Large intestine (tissue), 3 donors: Measurements from ENCODE around the gene CDH3. TPM values are rescaled to one million over a fixed set of nuclear protein-coding genes. Genes with fewer than 3 reads are reported as not detected.

Experiments
- DNase-seq, 2 donors: peaks; one replicate each; pipeline versions ENCODE4 v3.0.0 to v3.0.0-alpha.2; 2013
- H3K27ac ChIP-seq: one replicate; pipeline ENCODE4 v1.5.1; 2013; ENCODE audit warnings: low read length
- H3K27me3 ChIP-seq: 2 replicates; pipeline ENCODE4 v1.6.1; 2013; ENCODE audit warnings: low read length; ENCODE audit not compliant: control insufficient read depth, insufficient read depth
- H3K36me3 ChIP-seq: 2 replicates; pipeline ENCODE4 v1.6.1; 2013; ENCODE audit warnings: low read length; ENCODE audit not compliant: control insufficient read depth, insufficient read depth
- H3K4me1 ChIP-seq: one replicate; pipeline ENCODE4 v1.6.1; 2013; ENCODE audit warnings: low read length; ENCODE audit not compliant: control insufficient read depth, insufficient read depth
- H3K4me3 ChIP-seq: one replicate; pipeline ENCODE4 v1.5.1; 2013; ENCODE audit warnings: low read length
- H3K9me3 ChIP-seq: one replicate; pipeline ENCODE4 v1.6.1; 2013; ENCODE audit warnings: mild to moderate bottlenecking, low read depth, low read length, moderate library complexity; ENCODE audit not compliant: control insufficient read depth
- WGBS: methylation state at CpG from one replicate; pipeline ENCODE4 v1.1.5; 2013; ENCODE audit warnings: low lambda C conversion rate; ENCODE audit not compliant: insufficient coverage; 5-methylcytosine and 5-hydroxymethylcytosine counted together
- polyA plus RNA-seq: library from polyadenylated mRNA; unstranded; fragments of 120-200 nt; gene quantifications from one replicate; pipeline ENCODE4 v1.2.1, GENCODE V29; 2013

Gene CDH3
- polyA plus RNA-seq, 1 donor, result 5.1 TPM

DNA sequence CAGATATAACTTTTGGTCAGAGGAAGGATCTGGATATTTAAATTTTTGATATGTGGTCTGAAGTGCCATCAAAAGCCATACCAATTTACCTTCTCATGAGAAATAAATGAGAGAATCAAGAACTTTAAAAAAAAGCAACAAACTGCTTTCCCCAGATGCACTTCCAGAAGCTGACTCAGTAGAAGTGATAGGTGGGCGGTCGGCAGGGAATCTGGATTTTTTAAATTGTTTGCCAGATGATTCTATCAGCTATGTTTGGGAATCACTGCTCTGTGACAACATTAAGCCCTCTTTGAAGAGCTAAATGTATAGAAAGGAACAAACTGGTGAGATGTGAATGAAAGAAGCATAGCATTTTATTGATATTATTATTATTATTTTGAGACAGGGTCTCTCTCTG, 19.2 kb downstream of the CDH3 start:
- no CpG with 5 or more reads among the region's 2 CpGs for WGBS
- H3K4me1 ChIP-seq, result no peaks in the 10 kb centered on the region

DNA sequence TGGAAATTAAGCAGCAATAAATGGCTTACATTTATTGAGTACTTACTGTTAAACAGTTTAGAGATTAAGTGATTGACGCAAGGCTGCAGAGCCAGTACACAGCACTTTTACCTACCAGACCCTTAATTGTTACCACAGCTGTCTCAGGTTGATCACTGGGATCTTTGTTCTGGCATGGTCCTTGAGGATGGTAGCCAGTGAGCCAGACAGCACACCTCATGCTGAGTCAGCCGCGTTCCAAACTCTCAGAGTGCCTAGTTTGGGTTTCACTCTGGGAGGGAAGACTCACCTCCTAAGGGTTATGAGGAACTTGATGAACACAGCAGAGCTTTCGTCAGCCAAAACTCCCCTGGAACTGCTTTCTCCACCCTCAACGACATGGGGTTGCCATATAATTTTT, 20.4 kb downstream of the CDH3 start:
- H3K27ac ChIP-seq, result no peak overlapping the region
- no peak overlapping the region for H3K4me3 ChIP-seq
- H3K4me1 ChIP-seq, result no peaks in the 10 kb centered on the region
- no peaks in the 10 kb centered on the region for H3K9me3 ChIP-seq
- no peak for DNase-seq
- H3K27me3 ChIP-seq, result no peaks in the 10 kb centered on the region
- no peaks in the 10 kb centered on the region for H3K36me3 ChIP-seq
- no CpG with 5 or more reads among the region's 5 CpGs for WGBS

More for the DNA sequence above, 19.2 kb downstream of the CDH3 start:
- no peak overlapping the region for H3K4me3 ChIP-seq
- H3K9me3 ChIP-seq, result no peaks in the 10 kb centered on the region
- DNase-seq, result no peak
- no peak overlapping the region for H3K27ac ChIP-seq
- H3K36me3 ChIP-seq, result no peaks in the 10 kb centered on the region
- H3K27me3 ChIP-seq, result no peaks in the 10 kb centered on the region

DNA sequence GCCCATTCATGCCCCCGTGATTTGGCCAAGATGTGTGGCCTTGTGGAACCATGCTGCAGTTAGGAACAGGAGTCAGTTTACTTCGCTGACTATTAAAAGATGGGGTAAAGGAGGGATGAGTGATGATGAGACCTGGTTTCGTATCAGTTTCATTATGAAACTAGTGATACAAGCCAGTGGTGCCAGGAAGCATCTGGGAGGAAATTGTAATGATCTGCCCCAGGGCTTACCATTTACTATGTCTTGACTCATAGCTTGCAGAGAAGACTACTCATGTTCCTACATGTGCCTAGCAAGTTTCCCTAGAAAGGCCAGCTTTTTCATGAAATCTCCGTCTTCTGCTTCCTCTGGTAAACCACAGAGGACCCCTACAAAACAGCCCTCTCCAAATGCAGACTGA, 23.2 kb downstream of the CDH3 start:
- H3K27me3 ChIP-seq, result no peaks in the 10 kb centered on the region
- H3K4me3 ChIP-seq, result no peak overlapping the region
- WGBS, result no CpG with 5 or more reads among the region's 4 CpGs
- H3K36me3 ChIP-seq, result no peaks in the 10 kb centered on the region
- no peak overlapping the region for H3K27ac ChIP-seq
- DNase-seq, result no peak
- no peaks in the 10 kb centered on the region for H3K9me3 ChIP-seq
- no peaks in the 10 kb centered on the region for H3K4me1 ChIP-seq

DNA sequence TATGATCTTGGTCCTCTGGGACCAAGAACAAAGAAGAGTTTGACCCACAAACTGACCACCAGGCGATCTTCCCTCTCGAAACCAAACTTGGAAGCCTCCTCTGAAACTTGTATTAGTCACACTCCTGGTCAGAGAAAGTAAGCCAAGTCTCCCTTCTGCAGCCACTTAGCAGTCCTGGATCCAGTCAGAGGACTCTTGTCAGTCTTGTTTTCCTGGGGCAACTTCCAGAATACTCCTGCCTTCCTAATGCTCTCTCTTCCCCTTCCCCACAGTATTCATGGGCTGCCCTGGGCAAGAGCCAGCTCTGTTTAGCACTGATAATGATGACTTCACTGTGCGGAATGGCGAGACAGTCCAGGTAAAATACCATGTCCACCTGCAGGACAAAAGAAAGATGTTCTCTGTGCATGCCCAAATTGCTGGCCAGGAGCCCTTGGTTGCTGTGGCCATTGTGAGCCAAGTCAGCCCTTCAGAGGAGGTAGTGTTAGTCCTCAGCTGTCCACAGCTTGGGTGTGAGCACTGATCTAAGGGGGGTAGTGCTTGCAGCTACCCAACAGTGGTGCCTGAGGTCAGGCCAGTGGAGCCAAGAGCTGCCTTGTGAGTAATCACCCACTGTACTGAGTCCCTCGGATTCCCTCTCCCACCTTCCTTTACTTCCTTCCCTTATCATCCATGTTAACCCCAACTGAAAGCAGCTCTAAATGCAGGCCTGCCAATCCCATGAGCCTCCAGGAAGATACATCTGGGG, 31.2 kb downstream of the CDH3 start:
- WGBS, result no CpG with 5 or more reads among the region's 5 CpGs

DNA sequence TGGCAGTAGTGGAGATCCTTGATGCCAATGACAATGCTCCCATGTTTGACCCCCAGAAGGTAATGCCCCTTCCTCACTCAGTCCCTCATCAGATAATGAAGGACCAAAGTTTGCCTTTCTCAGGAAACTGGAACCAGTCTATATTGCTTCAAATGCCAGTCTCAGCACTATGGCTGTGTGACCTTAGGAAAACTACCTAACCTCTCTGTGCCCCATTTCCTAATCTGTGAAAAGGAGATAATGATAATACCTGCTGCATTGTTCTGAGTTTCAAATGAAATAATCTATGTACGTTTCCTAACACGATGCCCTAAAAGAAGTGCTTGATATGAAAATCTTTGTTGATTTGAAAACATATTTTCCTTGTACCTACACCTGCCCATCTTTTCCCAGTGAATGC, 35.9 kb downstream of the CDH3 start:
- Histone ChIP-seq H3K4me3 (no peak overlapping the region), H3K27ac (no peak overlapping the region), H3K36me3 (no peaks in the 10 kb centered on the region), H3K27me3 (no peaks in the 10 kb centered on the region), H3K4me1 (no peaks in the 10 kb centered on the region), H3K9me3 (no peaks in the 10 kb centered on the region)
- no peak for DNase-seq
- WGBS, result no CpG with 5 or more reads among the region's 2 CpGs

More for the DNA sequence above, 31.2 kb downstream of the CDH3 start:
- no peaks in the 10 kb centered on the region for H3K27me3 ChIP-seq
- H3K27ac ChIP-seq, result no peak overlapping the region
- no peaks in the 10 kb centered on the region for H3K36me3 ChIP-seq
- no peaks in the 10 kb centered on the region for H3K4me1 ChIP-seq
- DNase-seq, result no peak
- no peak overlapping the region for H3K4me3 ChIP-seq
- H3K9me3 ChIP-seq, result no peaks in the 10 kb centered on the region

DNA sequence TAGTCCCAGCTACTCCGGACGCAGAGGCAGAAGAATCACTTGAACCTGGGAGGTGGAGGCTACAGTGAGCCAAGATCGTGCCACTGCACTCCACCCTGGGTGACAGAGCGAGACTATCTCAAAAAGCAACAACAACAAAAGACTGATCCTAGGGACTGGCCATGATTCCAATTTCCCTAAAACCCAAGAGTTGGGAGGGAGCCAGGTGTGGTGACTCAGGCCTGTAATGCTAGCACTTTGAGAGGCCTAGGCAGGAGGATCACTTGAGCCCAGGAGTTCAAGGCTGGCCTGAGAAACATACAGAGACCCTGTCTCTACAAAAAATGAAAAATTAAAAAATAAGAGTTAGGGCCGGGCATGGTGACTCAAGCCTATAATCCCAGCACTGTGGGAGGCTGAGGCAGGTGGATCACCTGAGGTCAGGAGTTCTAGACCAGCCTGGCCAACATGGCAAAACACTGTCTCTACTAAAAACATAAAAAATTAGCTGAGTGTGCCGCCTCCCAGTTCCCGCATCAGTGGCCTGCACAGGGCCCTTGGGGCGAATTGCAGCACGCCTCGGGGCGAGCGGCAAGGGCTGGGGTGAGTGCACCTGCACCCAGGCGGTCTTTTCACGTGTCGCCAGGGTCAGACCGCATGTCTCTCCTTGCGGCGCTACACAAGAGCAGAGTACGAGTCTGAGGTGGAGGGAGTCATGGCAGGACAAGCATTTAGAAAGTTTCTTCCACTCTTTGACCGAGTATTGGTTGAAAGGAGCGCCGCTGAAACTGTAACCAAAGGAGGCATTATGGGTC, 40.8 kb downstream of the CDH3 start:
- H3K27ac ChIP-seq, result no peak overlapping the region
- no peaks in the 10 kb centered on the region for H3K36me3 ChIP-seq
- no peak overlapping the region for H3K4me3 ChIP-seq
- no peaks in the 10 kb centered on the region for H3K27me3 ChIP-seq
- H3K9me3 ChIP-seq, result no peaks in the 10 kb centered on the region
- no peaks in the 10 kb centered on the region for H3K4me1 ChIP-seq
- no peak for DNase-seq
- no CpG with 5 or more reads among the region's 22 CpGs for WGBS

DNA sequence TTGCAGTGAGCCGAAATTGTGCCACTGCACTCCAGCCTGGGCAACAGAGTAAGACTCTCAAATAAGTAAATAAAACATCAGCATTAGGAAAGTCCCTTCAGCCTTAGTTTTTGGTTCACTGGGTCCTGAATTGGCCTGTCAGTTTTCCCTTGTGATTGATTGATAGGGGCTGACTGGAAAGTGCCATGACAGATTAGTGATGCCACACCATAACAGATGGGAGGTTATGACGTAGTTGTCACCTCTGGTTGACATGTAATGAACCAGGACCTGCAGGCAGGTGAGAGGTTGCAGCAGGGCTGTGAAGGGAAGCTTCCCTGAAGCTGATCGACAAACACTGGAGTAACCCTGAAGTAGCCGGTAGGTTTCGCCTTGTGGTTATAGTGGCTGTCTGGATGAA, 41.8 kb downstream of the CDH3 start:
- no peaks in the 10 kb centered on the region for H3K36me3 ChIP-seq
- H3K4me3 ChIP-seq, result no peak overlapping the region
- H3K27ac ChIP-seq, result no peak overlapping the region
- no peaks in the 10 kb centered on the region for H3K27me3 ChIP-seq
- no peak for DNase-seq
- H3K4me1 ChIP-seq, result no peaks in the 10 kb centered on the region
- no CpG with 5 or more reads among the region's 5 CpGs for WGBS
- H3K9me3 ChIP-seq, result no peaks in the 10 kb centered on the region

DNA sequence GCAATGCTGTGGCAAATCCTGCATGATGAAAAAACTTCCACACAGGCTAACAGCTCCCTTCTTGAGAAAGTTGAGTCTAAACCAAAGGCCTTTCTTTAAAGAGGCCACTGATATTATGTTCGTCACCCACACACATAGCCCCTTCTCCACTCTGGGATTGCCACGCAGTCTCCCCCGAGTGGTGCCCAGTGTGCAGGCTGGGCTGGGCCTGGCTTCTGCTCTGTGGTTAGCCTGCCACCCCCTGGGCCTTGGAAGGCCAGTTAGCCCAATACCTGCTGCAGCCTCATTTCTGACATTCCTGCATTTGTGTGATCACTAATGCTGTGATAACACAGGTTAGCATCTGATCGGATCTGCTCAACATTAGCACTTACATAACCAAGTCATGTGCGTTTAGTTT, 44.8 kb downstream of the CDH3 start:
- Histone ChIP-seq H3K36me3 (no peaks in the 10 kb centered on the region), H3K4me3 (no peak overlapping the region), H3K9me3 (no peaks in the 10 kb centered on the region), H3K27me3 (no peaks in the 10 kb centered on the region), H3K4me1 (no peaks in the 10 kb centered on the region), H3K27ac (no peak overlapping the region)
- no CpG with 5 or more reads among the region's 5 CpGs for WGBS
- DNase-seq, result no peak

DNA sequence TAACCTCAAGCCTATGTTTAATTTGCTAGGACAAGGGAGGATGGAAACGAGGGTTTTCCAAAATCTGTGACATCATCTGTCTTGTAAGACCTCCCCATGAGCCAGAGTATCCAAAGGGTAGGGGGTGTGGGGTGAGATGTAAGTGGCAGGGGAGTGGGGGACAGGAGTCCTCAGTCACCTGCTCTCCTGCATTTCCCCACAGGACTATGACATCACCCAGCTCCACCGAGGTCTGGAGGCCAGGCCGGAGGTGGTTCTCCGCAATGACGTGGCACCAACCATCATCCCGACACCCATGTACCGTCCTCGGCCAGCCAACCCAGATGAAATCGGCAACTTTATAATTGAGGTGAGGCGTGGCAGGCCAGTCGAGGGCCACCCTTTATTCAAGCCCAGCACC, 50.5 kb downstream of the CDH3 start:
- no peaks in the 10 kb centered on the region for H3K36me3 ChIP-seq
- no peak overlapping the region for H3K27ac ChIP-seq
- H3K9me3 ChIP-seq, result no peaks in the 10 kb centered on the region
- WGBS, result no CpG with 5 or more reads among the region's 11 CpGs
- H3K4me3 ChIP-seq, result no peak overlapping the region
- H3K4me1 ChIP-seq, result no peaks in the 10 kb centered on the region
- H3K27me3 ChIP-seq, result no peaks in the 10 kb centered on the region
- DNase-seq, result no peak

DNA sequence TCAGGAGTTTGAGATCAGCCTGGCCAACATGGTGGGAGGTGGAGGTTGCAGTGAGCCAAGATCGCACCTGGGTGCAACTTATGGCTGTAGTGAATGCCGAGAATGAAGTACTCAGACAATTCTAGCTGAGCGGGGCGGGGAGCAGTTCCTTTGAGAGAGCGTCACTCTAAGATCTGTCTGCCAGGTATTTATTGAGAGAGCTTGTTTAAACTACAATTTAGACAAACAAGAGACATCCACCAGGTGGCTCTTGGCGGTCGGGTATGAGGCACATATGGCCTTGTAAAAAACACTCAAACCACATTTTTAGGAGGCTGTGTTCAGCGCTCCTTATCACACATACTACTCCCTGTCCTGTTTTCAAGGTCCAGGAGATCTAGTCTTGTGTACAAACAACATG, 51.4 kb downstream of the CDH3 start:
- H3K4me3 ChIP-seq, result no peak overlapping the region
- no peaks in the 10 kb centered on the region for H3K9me3 ChIP-seq
- WGBS, result no CpG with 5 or more reads among the region's 8 CpGs
- H3K27ac ChIP-seq, result no peak overlapping the region
- H3K36me3 ChIP-seq, result no peaks in the 10 kb centered on the region
- no peaks in the 10 kb centered on the region for H3K4me1 ChIP-seq
- no peak for DNase-seq
- no peaks in the 10 kb centered on the region for H3K27me3 ChIP-seq
